ENCODE data around the gene ATP7B. TPM values are rescaled to one million over a fixed set of nuclear protein-coding genes. Genes with fewer than 3 reads are reported as not detected.

ATP7B gene
- total RNA-seq, 2 donors from 2014 or later = 20.4 to 29.2 TPM

DNA sequence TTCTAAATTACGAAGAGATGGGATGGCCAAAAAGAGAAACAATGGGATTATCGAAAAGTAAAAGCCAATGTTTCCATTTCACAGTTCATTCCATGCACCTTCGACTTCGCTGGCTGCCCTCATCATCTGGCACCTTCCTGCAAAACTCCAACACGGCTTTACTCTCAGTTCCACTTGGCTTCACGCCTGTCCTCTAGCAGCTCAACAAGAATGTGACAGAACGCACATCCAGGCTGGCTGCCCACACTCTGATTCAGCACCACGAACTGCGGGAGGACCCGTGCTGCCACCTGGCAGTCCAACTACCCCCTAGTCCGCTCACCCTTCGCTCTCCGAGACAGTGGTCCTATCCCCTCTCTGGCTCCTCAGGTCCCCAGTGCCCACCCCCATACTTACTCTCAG is 11.7 kb downstream of the ATP7B start:
- H3K9me3 ChIP-seq (ENCODE audit: control insufficient read depth, low read length) = no peaks in the 10 kb centered on the region
- TF ChIP-seq, protein P1, sequence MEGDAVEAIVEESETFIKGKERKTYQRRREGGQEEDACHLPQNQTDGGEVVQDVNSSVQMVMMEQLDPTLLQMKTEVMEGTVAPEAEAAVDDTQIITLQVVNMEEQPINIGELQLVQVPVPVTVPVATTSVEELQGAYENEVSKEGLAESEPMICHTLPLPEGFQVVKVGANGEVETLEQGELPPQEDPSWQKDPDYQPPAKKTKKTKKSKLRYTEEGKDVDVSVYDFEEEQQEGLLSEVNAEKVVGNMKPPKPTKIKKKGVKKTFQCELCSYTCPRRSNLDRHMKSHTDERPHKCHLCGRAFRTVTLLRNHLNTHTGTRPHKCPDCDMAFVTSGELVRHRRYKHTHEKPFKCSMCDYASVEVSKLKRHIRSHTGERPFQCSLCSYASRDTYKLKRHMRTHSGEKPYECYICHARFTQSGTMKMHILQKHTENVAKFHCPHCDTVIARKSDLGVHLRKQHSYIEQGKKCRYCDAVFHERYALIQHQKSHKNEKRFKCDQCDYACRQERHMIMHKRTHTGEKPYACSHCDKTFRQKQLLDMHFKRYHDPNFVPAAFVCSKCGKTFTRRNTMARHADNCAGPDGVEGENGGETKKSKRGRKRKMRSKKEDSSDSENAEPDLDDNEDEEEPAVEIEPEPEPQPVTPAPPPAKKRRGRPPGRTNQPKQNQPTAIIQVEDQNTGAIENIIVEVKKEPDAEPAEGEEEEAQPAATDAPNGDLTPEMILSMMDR (conservative IDR thresholded peaks at IDR 0.05) = no peak
- Mint-ChIP-seq H3K36me3 (ENCODE audit: low read depth) (no peaks in the 10 kb centered on the region), H3K9me3 (no peaks in the 10 kb centered on the region), H3K27me3 (ENCODE audit: insufficient read depth) (peaks cover 32% of the 10 kb centered on the region), H3K4me1 (peaks cover 59% of the 10 kb centered on the region), H3K4me3 (peak overlapping the region; percentile 30), H3K27ac (peak overlapping the region; percentile 42)
- no peak overlapping the region for H3K9ac ChIP-seq (ENCODE audit: extremely low read depth, low read length, poor library complexity, severe bottlenecking)
- H3K27ac ChIP-seq (ENCODE audit: low read depth, low read length) = no peak overlapping the region
- no peaks in the 10 kb centered on the region for H3K36me3 ChIP-seq (ENCODE audit: control insufficient read depth, insufficient read depth, low read length)
- peak overlapping the region; percentile 59 for H3K4me3 ChIP-seq (ENCODE audit: low read length)
- 86 to 91% methylated on average over 12 to 13 of the region's 13 CpGs for WGBS, 2 experiments (ENCODE audit: insufficient coverage in 1 of 2, insufficient read length in 1 of 2)
- peaks cover 35% of the 10 kb centered on the region for H3K4me1 ChIP-seq (ENCODE audit: control insufficient read depth, insufficient read depth, low read length)
- DNase-seq = peak; percentile 69
- H3K27me3 ChIP-seq (ENCODE audit: control insufficient read depth, insufficient read depth, low read length, poor library complexity, severe bottlenecking) = peaks cover 23% of the 10 kb centered on the region

DNA sequence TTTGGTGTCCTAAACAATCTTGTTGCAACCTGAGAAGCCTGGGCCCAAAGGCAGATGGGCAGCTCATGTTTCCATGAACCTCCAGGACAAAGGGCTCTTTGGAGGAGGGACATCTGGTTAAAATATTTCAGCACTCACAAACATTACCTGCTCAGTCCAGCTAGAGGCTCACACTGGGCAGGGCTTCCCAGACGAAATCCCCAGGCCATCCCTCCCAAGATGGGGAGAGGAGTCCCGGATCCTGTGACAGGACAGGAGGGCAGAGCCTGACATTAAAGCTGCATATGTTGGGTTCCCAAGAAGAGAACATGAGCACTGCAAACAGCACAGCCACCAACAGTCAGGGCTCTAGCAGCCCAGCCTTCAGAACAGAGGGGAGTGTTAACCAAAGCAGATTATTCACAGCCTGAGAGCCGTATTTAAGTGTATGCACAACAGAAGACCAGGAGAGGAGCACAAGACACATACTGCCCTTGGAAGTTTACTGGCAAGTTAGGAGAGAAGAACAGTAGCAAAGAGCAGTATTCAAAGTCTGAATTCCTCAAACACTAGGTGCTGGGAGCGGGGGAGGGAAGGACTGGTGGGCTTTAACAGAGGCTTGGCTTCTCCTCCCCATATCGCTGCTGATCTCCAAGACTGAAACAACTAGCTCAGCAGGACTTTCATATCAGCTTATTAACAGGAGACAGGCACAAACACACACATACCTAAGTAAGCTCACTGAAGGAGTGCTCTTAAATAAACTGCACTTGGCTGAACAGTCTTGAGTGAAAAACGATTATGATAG is 12.3 kb downstream of the ATP7B start:
- peaks cover 35% of the 10 kb centered on the region for H3K4me1 ChIP-seq (ENCODE audit: control insufficient read depth, insufficient read depth, low read length)
- peaks cover 59% of the 10 kb centered on the region for H3K4me1 Mint-ChIP-seq
- H3K27ac ChIP-seq (ENCODE audit: low read depth, low read length) = no peak overlapping the region
- H3K9me3 ChIP-seq (ENCODE audit: control insufficient read depth, low read length) = no peaks in the 10 kb centered on the region
- H3K36me3 Mint-ChIP-seq (ENCODE audit: low read depth) = no peaks in the 10 kb centered on the region
- H3K27me3 ChIP-seq (ENCODE audit: control insufficient read depth, insufficient read depth, low read length, poor library complexity, severe bottlenecking) = peaks cover 27% of the 10 kb centered on the region
- H3K9me3 Mint-ChIP-seq = no peaks in the 10 kb centered on the region
- no peaks in the 10 kb centered on the region for H3K36me3 ChIP-seq (ENCODE audit: control insufficient read depth, insufficient read depth, low read length)
- H3K4me3 Mint-ChIP-seq = peak overlapping the region; percentile 30
- peak; percentile 69 for DNase-seq
- peak overlapping the region; percentile 59 for H3K27ac Mint-ChIP-seq
- peak overlapping the region; percentile 59 for H3K4me3 ChIP-seq (ENCODE audit: low read length)
- H3K9ac ChIP-seq (ENCODE audit: extremely low read depth, low read length, poor library complexity, severe bottlenecking) = peak overlapping the region; percentile 1
- WGBS, 2 experiments (ENCODE audit: insufficient coverage in 1 of 2, insufficient read length in 1 of 2) = 38 to 70% methylated on average over 3 to 6 of the region's 6 CpGs
- TF ChIP-seq, protein P1 (conservative IDR thresholded peaks at IDR 0.05) = no peak
- H3K27me3 Mint-ChIP-seq (ENCODE audit: insufficient read depth) = peaks cover 34% of the 10 kb centered on the region

GRCh38 chr13:51997641-51998330 is 13.5 kb downstream of the ATP7B start:
- no peak overlapping the region for H3K4me3 Mint-ChIP-seq
- Histone ChIP-seq H3K9me3 (ENCODE audit: control insufficient read depth, low read length) (no peaks in the 10 kb centered on the region), H3K27me3 (ENCODE audit: control insufficient read depth, insufficient read depth, low read length, poor library complexity, severe bottlenecking) (peaks cover 27% of the 10 kb centered on the region), H3K4me1 (ENCODE audit: control insufficient read depth, insufficient read depth, low read length) (peaks cover 35% of the 10 kb centered on the region), H3K4me3 (ENCODE audit: low read length) (peak overlapping the region; percentile 7), H3K36me3 (ENCODE audit: control insufficient read depth, insufficient read depth, low read length) (no peaks in the 10 kb centered on the region), H3K27ac (ENCODE audit: low read depth, low read length) (no peak overlapping the region), H3K9ac (ENCODE audit: extremely low read depth, low read length, poor library complexity, severe bottlenecking) (no peak overlapping the region)
- peak overlapping the region; percentile 41 for H3K27ac Mint-ChIP-seq
- H3K36me3 Mint-ChIP-seq (ENCODE audit: low read depth) = no peaks in the 10 kb centered on the region
- H3K9me3 Mint-ChIP-seq = no peaks in the 10 kb centered on the region
- DNase-seq = peak; percentile 93
- H3K4me1 Mint-ChIP-seq = peaks cover 59% of the 10 kb centered on the region
- TF ChIP-seq, protein P1 (conservative IDR thresholded peaks at IDR 0.05) = no peak
- H3K27me3 Mint-ChIP-seq (ENCODE audit: insufficient read depth) = peaks cover 38% of the 10 kb centered on the region
- 50 to 70% methylated on average over 6 to 8 of the region's 8 CpGs for WGBS, 2 experiments (ENCODE audit: insufficient coverage in 1 of 2, insufficient read length in 1 of 2)
